Measurements from ENCODE around the gene FAM151A. TPM values are rescaled to one million over a fixed set of nuclear protein-coding genes. Genes with fewer than 3 reads are reported as not detected.

FAM151A gene
- total RNA-seq, 1 donor from 2014 or later = not detected

GRCh38 chr1:54593571-54594160 lies 29.7 kb downstream of the FAM151A start:
- DNase-seq (ENCODE audit: low read depth) = no peak
- Histone ChIP-seq H3K27me3 (ENCODE audit: control insufficient read depth, insufficient read depth, low read length) (no peaks in the 10 kb centered on the region), H3K4me3 (ENCODE audit: low read depth, low read length) (no peak overlapping the region), H3K36me3 (ENCODE audit: control insufficient read depth, insufficient read depth, low read length) (peaks cover 1% of the 10 kb centered on the region)
- TF ChIP-seq CTCF (IDR thresholded peaks at IDR 0.05; ENCODE audit: insufficient read depth, low read length, severe bottlenecking) = no peak
- no peak for FAIRE-seq

GRCh38 chr1:54591127-54591756 lies 32.1 kb downstream of the FAM151A start:
- Histone ChIP-seq H3K4me3 (ENCODE audit: low read depth, low read length) (no peak overlapping the region), H3K27me3 (ENCODE audit: control insufficient read depth, insufficient read depth, low read length) (no peaks in the 10 kb centered on the region), H3K36me3 (ENCODE audit: control insufficient read depth, insufficient read depth, low read length) (peaks cover 1% of the 10 kb centered on the region)
- no peak for TF ChIP-seq CTCF (IDR thresholded peaks at IDR 0.05; ENCODE audit: insufficient read depth, low read length, severe bottlenecking)
- FAIRE-seq = no peak
- DNase-seq (ENCODE audit: low read depth) = no peak

- H3K36me3 ChIP-seq (ENCODE audit: control insufficient read depth, insufficient read depth, low read length) = no peaks in the 10 kb centered on the region
- TF ChIP-seq CTCF (IDR thresholded peaks at IDR 0.05; ENCODE audit: insufficient read depth, low read length, severe bottlenecking) = no peak
- no peaks in the 10 kb centered on the region for H3K27me3 ChIP-seq (ENCODE audit: control insufficient read depth, insufficient read depth, low read length)
- no peak for FAIRE-seq
- DNase-seq (ENCODE audit: low read depth) = no peak
- no peak overlapping the region for H3K4me3 ChIP-seq (ENCODE audit: low read depth, low read length)
These were observed 34.9 kb downstream of the FAM151A start for GRCh38 chr1:54588377-54588776.

- DNase-seq (ENCODE audit: low read depth) (no peak), FAIRE-seq (peak; percentile 28)
- Histone ChIP-seq H3K27me3 (ENCODE audit: control insufficient read depth, insufficient read depth, low read length) (no peaks in the 10 kb centered on the region), H3K4me3 (ENCODE audit: low read depth, low read length) (no peak overlapping the region), H3K36me3 (ENCODE audit: control insufficient read depth, insufficient read depth, low read length) (no peaks in the 10 kb centered on the region)
- no peak for TF ChIP-seq CTCF (IDR thresholded peaks at IDR 0.05; ENCODE audit: insufficient read depth, low read length, severe bottlenecking)
These were observed 37.9 kb downstream of the FAM151A start for GRCh38 chr1:54585181-54586066.

GRCh38 chr1:54584575-54584974 lies 38.8 kb downstream of the FAM151A start:
- no peak for DNase-seq (ENCODE audit: low read depth)
- TF ChIP-seq CTCF (IDR thresholded peaks at IDR 0.05; ENCODE audit: insufficient read depth, low read length, severe bottlenecking) = no peak
- Histone ChIP-seq H3K27me3 (ENCODE audit: control insufficient read depth, insufficient read depth, low read length) (no peaks in the 10 kb centered on the region), H3K4me3 (ENCODE audit: low read depth, low read length) (no peak overlapping the region), H3K36me3 (ENCODE audit: control insufficient read depth, insufficient read depth, low read length) (no peaks in the 10 kb centered on the region)
- FAIRE-seq = no peak

Data from bronchial epithelial cell (primary cell).